ENCODE measurements around the gene H1-8. TPM values are rescaled to one million over a fixed set of nuclear protein-coding genes. Genes with fewer than 3 reads are reported as not detected.
"Not testable (repeated sequence)": the region's sequence is repeated elsewhere in the genome, so short reads cannot be mapped to it uniquely, and the experiment has no call there.

H1-8 gene
- total RNA-seq, 1 donor from 2014 or later = not detected

DNA sequence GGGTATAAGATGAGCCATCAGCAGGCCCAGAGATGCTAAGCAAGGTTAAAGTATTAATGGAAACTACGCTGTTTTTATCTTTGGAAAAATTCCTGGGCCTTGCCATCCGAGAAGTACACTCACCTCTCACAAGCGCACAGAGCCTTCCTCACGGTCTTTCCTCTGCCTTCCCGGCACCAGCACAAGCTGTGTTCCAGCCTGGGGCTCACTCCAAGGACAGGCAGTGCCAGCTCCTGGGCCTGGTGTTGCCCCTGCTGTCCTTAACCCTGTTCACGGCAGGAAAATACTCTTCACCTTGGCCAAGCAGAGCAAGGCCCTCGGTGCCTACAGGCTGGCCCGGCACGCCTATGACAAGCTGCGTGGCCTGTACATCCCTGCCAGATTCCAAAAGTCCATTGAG, 28.9 kb upstream of the H1-8 start:
- no peak for TF ChIP-seq CTCF (IDR thresholded peaks at IDR 0.05)
- no peaks in the 10 kb centered on the region for H3K4me1 ChIP-seq
- DNase-seq (ENCODE audit: low spot score in 2 of 2) = no peak
- intact Hi-C loops (cut with DNase I) = no loop called here
- no peak overlapping the region for H3K4me3 ChIP-seq
- peaks cover 25 to 53% of the 10 kb centered on the region in 2 donors for H3K36me3 ChIP-seq
- no peak overlapping the region for H3K27ac ChIP-seq
- no peaks in the 10 kb centered on the region for H3K9me3 ChIP-seq
- H3K27me3 ChIP-seq = no peaks in the 10 kb centered on the region

GRCh38 chr3:129514563-129514962, 28.4 kb upstream of the H1-8 start:
- no peak for TF ChIP-seq CTCF (IDR thresholded peaks at IDR 0.05)
- Histone ChIP-seq H3K36me3 (peaks cover 30 to 57% of the 10 kb centered on the region in 2 donors), H3K27ac (no peak overlapping the region), H3K4me1 (no peaks in the 10 kb centered on the region), H3K9me3 (no peaks in the 10 kb centered on the region), H3K4me3 (no peak overlapping the region), H3K27me3 (no peaks in the 10 kb centered on the region)
- intact Hi-C loops (cut with DNase I) = no loop called here
- DNase-seq (ENCODE audit: low spot score in 2 of 2) = no peak

GRCh38 chr3:129515108-129515820, 27.7 kb upstream of the H1-8 start:
- H3K9me3 ChIP-seq; H3K27ac ChIP-seq; H3K27me3 ChIP-seq; H3K4me1 ChIP-seq; intact Hi-C loops (cut with DNase I); DNase-seq (ENCODE audit: low spot score in 2 of 2); H3K4me3 ChIP-seq: not testable (repeated sequence)
- peaks cover 34 to 62% of the 10 kb centered on the region in 2 donors for H3K36me3 ChIP-seq

GRCh38 chr3:129515821-129516432, 27.0 kb upstream of the H1-8 start:
- H3K27me3 ChIP-seq; H3K4me3 ChIP-seq; H3K4me1 ChIP-seq; DNase-seq (ENCODE audit: low spot score in 2 of 2); intact Hi-C loops (cut with DNase I); H3K27ac ChIP-seq; H3K9me3 ChIP-seq: not testable (repeated sequence)
- H3K36me3 ChIP-seq = peaks cover 34 to 62% of the 10 kb centered on the region in 2 donors

- DNase-seq (ENCODE audit: low spot score in 2 of 2) = no peak
- intact Hi-C loops (cut with DNase I) = no loop called here
- Histone ChIP-seq H3K27ac (no peak overlapping the region), H3K27me3 (no peaks in the 10 kb centered on the region), H3K4me3 (no peak overlapping the region), H3K4me1 (no peaks in the 10 kb centered on the region), H3K36me3 (peaks cover 32 to 55% of the 10 kb centered on the region in 2 donors), H3K9me3 (no peaks in the 10 kb centered on the region)
- TF ChIP-seq CTCF (IDR thresholded peaks at IDR 0.05) = no peak
Measured at GRCh38 chr3:129517516-129517915, 25.5 kb upstream of the H1-8 start.

DNA sequence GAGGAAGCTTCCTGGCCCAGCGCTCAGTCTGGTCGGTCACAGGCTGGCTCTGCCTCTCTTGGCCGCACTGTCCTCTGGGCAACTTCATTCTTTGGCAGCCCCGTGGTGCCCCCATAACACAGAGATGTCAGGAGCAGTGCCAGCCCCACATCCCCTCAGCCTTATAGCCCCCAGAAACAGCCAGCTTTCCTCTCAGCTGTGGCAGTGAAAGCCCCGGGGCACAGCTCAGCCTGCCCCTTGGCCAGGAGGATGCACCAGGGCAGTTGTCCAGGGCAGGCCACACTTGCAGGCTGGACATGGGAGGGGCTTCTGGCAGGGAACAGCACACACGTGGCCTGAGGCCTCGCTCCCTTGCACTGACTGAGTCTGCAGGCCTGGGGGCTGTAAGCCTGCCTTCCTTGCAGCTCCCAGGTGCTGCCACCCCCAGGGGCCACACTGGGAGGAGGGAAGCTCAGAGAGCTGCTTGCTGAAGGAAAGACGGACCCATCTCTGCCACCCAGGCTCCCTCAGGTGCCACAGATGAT, 24.9 kb upstream of the H1-8 start:
- no peak overlapping the region for H3K27ac ChIP-seq
- TF ChIP-seq CTCF (IDR thresholded peaks at IDR 0.05) = no peak
- H3K27me3 ChIP-seq = no peaks in the 10 kb centered on the region
- peaks cover 26 to 49% of the 10 kb centered on the region in 2 donors for H3K36me3 ChIP-seq
- no peaks in the 10 kb centered on the region for H3K4me1 ChIP-seq
- no peak overlapping the region for H3K4me3 ChIP-seq
- intact Hi-C loops (cut with DNase I) = no loop called here
- DNase-seq (ENCODE audit: low spot score in 2 of 2) = no peak
- H3K9me3 ChIP-seq = no peaks in the 10 kb centered on the region
